OCI-LY7 (cell line): ENCODE measurements around the gene SORBS2. TPM values are rescaled to one million over a fixed set of nuclear protein-coding genes. Genes with fewer than 3 reads are reported as not detected.

Experiments used
- BruUV-seq: library from RNA; stranded (reverse); fragments of 400-500 nt; replicated peaks from 2 replicates; lab custom pipeline; 2021; lab: Mats Ljungman, UMichigan
- CTCF ChIA-PET: fragments of 300-600 bp; sonication (Branson Sonifier 250); formaldehyde crosslinking; loops from one replicate; lab custom pipeline; 2022; ENCODE audit warnings: antibody characterized with exemption; ENCODE audit not compliant: unreplicated experiment; lab: Charles Lee
- POLR2A ChIA-PET: fragments of 300-600 bp; sonication (Branson Sonifier 250); formaldehyde crosslinking; loops from one replicate; lab custom pipeline; 2022; ENCODE audit warnings: antibody characterized with exemption; lab: Charles Lee
- DNase-seq: peaks from one replicate; pipeline ENCODE4 v3.0.0-alpha.2; 2015; ENCODE audit warnings: low spot score
- H2AFZ ChIP-seq: fragments of 200-600 bp; sonication (generic), shearing (Covaris generic); 2 replicates; pipeline ENCODE4 v1.6.1; 2014; ENCODE audit warnings: mild to moderate bottlenecking, antibody characterized with exemption, low read length, moderate library complexity
- H3K27ac ChIP-seq: fragments of 200-600 bp; sonication (generic); 2 replicates; pipeline ENCODE4 v1.5.1; 2014; ENCODE audit warnings: mixed run types, low read depth, mild to moderate bottlenecking, moderate library complexity, low read length, inconsistent platforms; ENCODE audit not compliant: poor library complexity, severe bottlenecking
- H3K36me3 ChIP-seq: fragments of 200-600 bp; sonication (generic); 2 replicates; pipeline ENCODE4 v1.6.1; 2014; ENCODE audit warnings: mild to moderate bottlenecking, antibody characterized with exemption, low read length, moderate library complexity, mixed read lengths; ENCODE audit not compliant: insufficient read depth
- H3K4me1 ChIP-seq: fragments of 200-600 bp; sonication (generic); 2 replicates; pipeline ENCODE4 v1.5.1; 2014; ENCODE audit warnings: mild to moderate bottlenecking, low read length; ENCODE audit not compliant: insufficient read depth, poor library complexity, severe bottlenecking
- H3K4me2 ChIP-seq: fragments of 200-600 bp; sonication (generic); 2 replicates; pipeline ENCODE4 v1.6.1; 2014; ENCODE audit warnings: mild to moderate bottlenecking, low read length
- H3K4me3 ChIP-seq: fragments of 200-600 bp; sonication (generic); 2 replicates; pipeline ENCODE4 v1.5.1; 2014; ENCODE audit warnings: mild to moderate bottlenecking, low read depth, low read length; ENCODE audit not compliant: poor library complexity, severe bottlenecking
- H3K79me2 ChIP-seq: fragments of 200-600 bp; sonication (generic); 2 replicates; pipeline ENCODE4 v1.6.1; 2016; ENCODE audit warnings: low read depth, mild to moderate bottlenecking, low read length, moderate library complexity, mixed read lengths; ENCODE audit not compliant: insufficient read depth
- H3K9me2 ChIP-seq: fragments of 200-600 bp; sonication (generic); 2 replicates; pipeline ENCODE4 v1.6.1; 2016; ENCODE audit warnings: mild to moderate bottlenecking, low read length, mixed read lengths; ENCODE audit not compliant: insufficient read depth
- H3K9me3 ChIP-seq: fragments of 200-600 bp; sonication (generic); 2 replicates; pipeline ENCODE4 v1.6.1; 2014; ENCODE audit warnings: mild to moderate bottlenecking, mixed run types, low read length, mixed read lengths
- H4K20me1 ChIP-seq: fragments of 200-600 bp; sonication (generic); 2 replicates; pipeline ENCODE4 v1.6.1; 2014; ENCODE audit warnings: mild to moderate bottlenecking, antibody characterized with exemption, low read length, moderate library complexity, mixed read lengths; ENCODE audit not compliant: insufficient read depth
- EZH2phosphoT487 ChIP-seq: fragments of 200-600 bp; sonication (generic); IDR thresholded peaks from 2 replicates; pipeline ENCODE4 v1.6.1; 2018; ENCODE audit warnings: low read depth, borderline replicate concordance, mild to moderate bottlenecking, mixed run types, antibody characterized with exemption, low read length, moderate library complexity, mixed read lengths
- intact Hi-C: fragments of 100-400 bp; cut with micrococcal nuclease; formaldehyde crosslinking; loops from one replicate; pipeline ENCODE4 v1.10.0; 2022; ENCODE audit not compliant: unreplicated experiment
- total RNA-seq, 2 experiments: library from RNA; depleted of rRNA in 1 of 2; stranded (reverse); fragments of >200 nt in 1 of 2; shearing (Covaris generic) in 1 of 2; gene quantifications; 2 replicates each; pipeline ENCODE4 v1.2.3, GENCODE V29; 2014 to 2022
- TF ChIP-seq, protein P1 (sequence below): fragments of 200-600 bp; sonication (generic); conservative IDR thresholded peaks from 2 replicates; pipeline ENCODE4 v1.5.1; 2014; ENCODE audit warnings: mild to moderate bottlenecking, antibody characterized with exemption, low read length, moderate library complexity, mixed read lengths

Gene SORBS2
- total RNA-seq, 2 experiments from 2014 or later = 33.2 to 43.5 TPM

GRCh38 chr4:185700630-185701029 is 111.4 kb downstream of the SORBS2 start:
- Histone ChIP-seq H4K20me1 (no peaks in the 10 kb centered on the region), H3K79me2 (no peaks in the 10 kb centered on the region), H3K9me2 (no peaks in the 10 kb centered on the region), H3K4me2 (no peak overlapping the region), H3K4me1 (no peaks in the 10 kb centered on the region), H3K9me3 (peaks cover 1% of the 10 kb centered on the region; the same call in 1 of the 2 replicates), H3K36me3 (no peaks in the 10 kb centered on the region), H2AFZ (no peak overlapping the region), H3K4me3 (no peak overlapping the region), H3K27ac (no peak overlapping the region)
- ChIA-PET CTCF (no interaction called here), POLR2A (interaction anchor here (1.0 kb wide), 1 partner anchor 1200 kb away, joined by 5 read pairs; no protein-coding TSS in a partner anchor)
- no peak for DNase-seq
- no peak for TF ChIP-seq EZH2phosphoT487
- TF ChIP-seq, protein P1, sequence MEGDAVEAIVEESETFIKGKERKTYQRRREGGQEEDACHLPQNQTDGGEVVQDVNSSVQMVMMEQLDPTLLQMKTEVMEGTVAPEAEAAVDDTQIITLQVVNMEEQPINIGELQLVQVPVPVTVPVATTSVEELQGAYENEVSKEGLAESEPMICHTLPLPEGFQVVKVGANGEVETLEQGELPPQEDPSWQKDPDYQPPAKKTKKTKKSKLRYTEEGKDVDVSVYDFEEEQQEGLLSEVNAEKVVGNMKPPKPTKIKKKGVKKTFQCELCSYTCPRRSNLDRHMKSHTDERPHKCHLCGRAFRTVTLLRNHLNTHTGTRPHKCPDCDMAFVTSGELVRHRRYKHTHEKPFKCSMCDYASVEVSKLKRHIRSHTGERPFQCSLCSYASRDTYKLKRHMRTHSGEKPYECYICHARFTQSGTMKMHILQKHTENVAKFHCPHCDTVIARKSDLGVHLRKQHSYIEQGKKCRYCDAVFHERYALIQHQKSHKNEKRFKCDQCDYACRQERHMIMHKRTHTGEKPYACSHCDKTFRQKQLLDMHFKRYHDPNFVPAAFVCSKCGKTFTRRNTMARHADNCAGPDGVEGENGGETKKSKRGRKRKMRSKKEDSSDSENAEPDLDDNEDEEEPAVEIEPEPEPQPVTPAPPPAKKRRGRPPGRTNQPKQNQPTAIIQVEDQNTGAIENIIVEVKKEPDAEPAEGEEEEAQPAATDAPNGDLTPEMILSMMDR = no peak
- BruUV-seq = no TSS peak
- intact Hi-C loops = no loop called here

GRCh38 chr4:185700048-185700447 is 111.9 kb downstream of the SORBS2 start:
- H2AFZ ChIP-seq = no peak overlapping the region
- no peaks in the 10 kb centered on the region for H3K9me3 ChIP-seq
- H4K20me1 ChIP-seq = no peaks in the 10 kb centered on the region
- TF ChIP-seq EZH2phosphoT487 = no peak
- TF ChIP-seq, protein P1 = no peak
- no peak overlapping the region for H3K27ac ChIP-seq
- no peaks in the 10 kb centered on the region for H3K36me3 ChIP-seq
- CTCF ChIA-PET = no interaction called here
- intact Hi-C loops = no loop called here
- BruUV-seq = no TSS peak
- POLR2A ChIA-PET = interaction anchor here (1.0 kb wide), 1 partner anchor 1201 kb away, joined by 5 read pairs; no protein-coding TSS in a partner anchor
- H3K4me1 ChIP-seq = no peaks in the 10 kb centered on the region
- DNase-seq = no peak
- H3K4me3 ChIP-seq = no peak overlapping the region
- H3K4me2 ChIP-seq = no peak overlapping the region
- H3K79me2 ChIP-seq = no peaks in the 10 kb centered on the region
- no peaks in the 10 kb centered on the region for H3K9me2 ChIP-seq

GRCh38 chr4:185697488-185697887 is 114.5 kb downstream of the SORBS2 start:
- intact Hi-C loops = no loop called here
- no peak overlapping the region for H3K4me3 ChIP-seq
- no peaks in the 10 kb centered on the region for H3K79me2 ChIP-seq
- ChIA-PET CTCF (no interaction called here), POLR2A (interaction anchor here (0.6 kb wide), 1 partner anchor 49 kb away, joined by 3 read pairs; no protein-coding TSS in a partner anchor)
- no peak overlapping the region for H3K4me2 ChIP-seq
- no peaks in the 10 kb centered on the region for H3K36me3 ChIP-seq
- DNase-seq = no peak
- no peaks in the 10 kb centered on the region for H3K9me3 ChIP-seq
- H3K27ac ChIP-seq = no peak overlapping the region
- no peaks in the 10 kb centered on the region for H3K4me1 ChIP-seq
- no peaks in the 10 kb centered on the region for H3K9me2 ChIP-seq
- no TSS peak for BruUV-seq
- no peak for TF ChIP-seq EZH2phosphoT487
- H4K20me1 ChIP-seq = no peaks in the 10 kb centered on the region
- H2AFZ ChIP-seq = no peak overlapping the region
